GM21447 (cell line): Measurements from ENCODE around the gene HSPG2.

Experiments used
- ATAC-seq: cut with Tn5 transposase; IDR thresholded peaks from one replicate; pipeline ENCODE4 v1.9.1; 2021; ENCODE audit not compliant: unreplicated experiment

HSPG2 gene

DNA sequence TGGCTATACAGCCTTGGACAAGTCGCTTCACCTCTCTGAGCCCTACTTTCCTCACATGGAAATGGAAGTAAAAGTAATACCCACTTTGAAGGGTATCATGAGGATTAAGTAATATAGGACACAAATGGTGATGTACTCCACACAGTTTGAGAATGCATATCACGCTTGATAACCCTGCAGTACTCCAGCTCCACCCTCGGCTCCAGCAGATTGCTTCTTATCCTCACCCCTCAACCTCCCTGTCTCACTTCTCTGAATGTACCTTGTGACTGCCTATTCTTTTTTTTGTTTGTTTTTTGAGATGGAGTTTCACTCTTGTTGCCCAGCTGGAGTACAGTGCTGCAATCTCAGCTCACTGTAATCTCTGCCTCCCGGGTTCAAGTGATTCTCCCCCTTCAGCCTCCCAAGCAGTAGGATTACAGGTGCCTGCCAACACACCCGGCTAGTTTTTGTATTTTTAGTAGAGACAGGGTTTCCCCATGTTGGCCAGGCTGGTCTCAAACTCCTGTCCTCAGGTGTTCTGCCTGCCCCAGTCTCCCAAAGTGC lies 69.6 kb downstream of the HSPG2 start:
- ATAC-seq = no peak

DNA sequence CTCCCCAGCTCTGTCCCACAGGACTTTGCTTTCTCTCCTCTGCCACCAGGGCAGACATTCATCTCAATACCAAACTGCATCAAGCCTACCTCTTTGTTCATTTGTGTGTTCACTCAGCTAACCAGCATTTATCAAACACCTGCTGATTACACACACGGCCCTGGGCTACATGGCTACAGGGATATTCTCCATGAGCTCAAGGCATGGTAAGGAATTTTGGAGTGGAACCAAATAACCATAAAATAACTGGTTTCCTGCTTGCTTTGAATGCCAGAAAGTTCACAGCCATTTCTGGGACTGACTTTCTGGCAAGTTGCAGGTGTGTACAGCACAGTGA lies 70.4 kb downstream of the HSPG2 start:
- ATAC-seq = no peak

DNA sequence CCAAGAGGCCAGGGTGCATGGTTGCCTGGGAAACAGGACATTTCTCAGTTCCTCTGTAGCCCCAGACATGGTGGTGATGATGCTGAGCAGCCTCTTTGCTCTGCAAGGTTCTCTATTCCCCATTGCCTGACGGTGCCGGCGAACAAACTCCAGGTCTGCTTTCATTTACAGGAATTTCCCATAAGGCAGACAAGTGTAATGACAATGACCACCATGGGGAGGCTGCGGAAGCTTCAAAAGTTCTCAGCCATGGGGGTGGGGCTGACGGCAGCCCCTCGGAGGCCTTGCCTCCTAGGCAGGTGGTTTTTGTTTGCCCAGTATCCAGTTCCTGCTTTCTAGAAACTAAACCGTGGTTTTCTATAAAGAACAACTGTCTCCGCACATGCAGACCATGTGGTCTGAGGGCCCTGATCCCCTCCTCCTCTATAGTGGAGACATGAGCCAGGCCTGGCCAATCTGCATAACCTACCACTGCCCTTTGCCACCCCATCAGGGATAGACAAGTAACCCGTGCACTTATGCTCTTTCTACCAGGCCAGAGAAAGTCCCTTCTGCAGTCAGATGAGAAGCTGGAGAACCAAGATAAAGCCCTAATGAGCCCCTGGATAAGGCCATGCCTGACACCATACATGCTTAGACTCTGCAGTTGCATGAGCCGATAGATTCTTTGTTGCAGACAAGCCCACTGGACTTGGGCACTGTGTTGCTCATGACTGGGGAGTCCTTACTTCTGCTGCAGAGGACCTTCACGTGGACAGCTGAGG lies 71.0 kb downstream of the HSPG2 start:
- peak; percentile 79 for ATAC-seq

DNA sequence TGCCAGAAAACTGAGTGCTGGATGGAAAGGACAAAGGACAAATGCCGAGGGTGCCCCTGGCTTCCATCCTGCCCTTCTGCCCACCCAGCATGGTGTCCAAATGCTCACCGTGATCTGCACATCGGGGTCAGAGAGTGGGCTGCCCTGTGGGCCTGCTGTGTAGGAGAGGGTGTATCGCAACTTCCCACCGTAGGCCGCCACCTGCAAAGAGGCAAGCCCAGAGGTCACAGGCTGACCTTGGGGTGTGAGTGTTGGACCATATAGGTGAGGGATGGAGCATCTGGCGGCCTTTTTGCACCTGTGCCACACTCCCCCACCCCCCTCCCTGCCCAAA lies 71.5 kb downstream of the HSPG2 start:
- ATAC-seq = no peak

DNA sequence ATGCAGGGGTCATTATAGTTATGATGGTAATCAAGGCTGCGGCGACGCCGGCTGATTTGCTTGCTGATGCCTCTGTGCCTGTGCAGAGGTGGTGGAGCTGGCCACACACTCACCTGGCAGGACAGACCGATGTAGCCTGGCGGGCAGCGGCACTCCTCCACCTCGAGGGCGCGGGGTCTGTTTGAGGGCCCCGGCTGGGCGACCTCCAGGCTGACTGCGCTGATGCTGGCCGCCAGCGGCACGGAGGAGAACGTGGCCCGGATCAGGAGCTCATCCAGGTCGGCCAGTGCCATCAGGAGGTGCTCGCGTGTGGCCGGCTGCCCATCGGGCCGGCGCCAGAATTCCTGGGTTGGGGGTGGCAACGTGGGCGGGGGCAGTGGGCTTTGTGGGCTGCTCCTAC lies 72.4 kb downstream of the HSPG2 start:
- ATAC-seq = no peak

DNA sequence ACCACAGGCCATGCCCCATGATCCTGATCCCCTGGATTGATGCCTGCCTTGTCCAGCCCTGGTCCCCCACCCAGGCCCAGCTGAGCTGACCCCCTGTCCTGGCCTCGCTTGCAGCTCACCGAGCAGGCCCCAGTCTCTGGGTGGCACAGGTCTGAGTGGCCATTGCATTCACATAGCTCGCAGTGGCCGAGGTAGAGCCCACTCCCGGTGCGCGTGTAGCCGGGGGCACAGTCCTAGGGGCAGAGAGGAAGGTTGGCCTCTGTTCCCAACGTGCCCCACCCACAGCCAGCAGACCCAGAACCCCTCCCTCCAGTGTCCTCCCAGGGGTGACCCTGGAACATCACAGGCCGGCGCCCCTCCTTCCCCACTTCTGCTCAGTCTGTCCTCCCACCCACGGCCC lies 73.1 kb downstream of the HSPG2 start:
- no peak for ATAC-seq

DNA sequence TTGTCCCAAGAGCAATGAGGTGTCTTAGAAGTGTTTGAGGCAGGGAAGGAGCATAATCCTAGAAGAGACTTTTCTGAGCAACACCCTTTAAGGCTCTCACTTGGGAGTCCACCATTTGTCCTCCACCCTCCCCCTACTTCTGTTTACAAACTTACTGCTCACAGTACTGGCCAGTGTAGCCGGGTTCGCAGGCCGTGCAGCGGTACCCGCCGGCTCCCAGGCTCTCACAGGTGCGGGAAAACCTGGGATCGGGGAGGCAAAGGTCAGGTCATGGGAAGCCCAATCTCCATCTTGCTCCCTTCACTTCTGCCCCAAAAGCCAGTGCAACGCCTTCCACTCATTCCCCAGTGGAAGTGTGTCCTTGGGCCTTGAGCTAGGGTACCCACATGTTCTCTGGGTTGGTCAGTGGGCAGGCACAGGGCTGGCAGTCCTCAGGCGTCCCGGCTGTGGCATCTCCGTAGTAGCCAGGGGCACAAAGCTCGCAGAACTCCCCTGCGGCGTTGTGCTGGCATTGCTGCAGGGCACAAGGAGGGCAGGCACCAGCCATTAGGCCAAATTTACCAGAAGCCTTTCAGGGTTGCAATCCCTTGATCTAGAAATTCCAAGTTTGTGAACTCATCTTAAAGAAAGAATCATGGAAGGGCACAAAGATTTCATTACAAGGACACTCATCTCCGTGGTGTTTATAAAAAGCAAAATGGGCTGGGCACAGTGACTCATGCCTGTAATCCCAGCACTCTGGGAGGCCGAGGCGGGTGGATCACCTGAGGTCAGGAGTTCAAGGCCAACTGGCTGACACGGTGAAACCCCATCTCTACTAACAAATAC lies 75.3 kb downstream of the HSPG2 start:
- ATAC-seq = no peak

DNA sequence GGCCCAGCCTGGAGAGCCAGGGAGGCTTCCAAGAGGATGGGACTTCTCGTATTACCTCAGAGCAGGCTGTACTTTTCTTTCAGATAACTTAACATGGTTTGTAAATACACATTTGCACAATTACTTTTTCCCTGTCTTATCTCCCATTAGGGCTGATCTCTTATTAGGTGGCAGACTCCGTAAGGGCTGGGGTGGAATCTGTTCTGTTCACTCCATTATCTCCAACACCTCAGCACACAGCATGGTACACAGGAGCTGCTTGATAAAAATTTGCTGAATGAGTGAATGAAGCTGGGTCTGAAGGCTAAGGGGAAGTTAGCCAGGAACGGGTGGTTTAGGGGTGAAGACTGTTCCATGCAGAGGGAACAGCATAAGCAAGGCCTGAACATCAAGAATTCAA lies 76.1 kb downstream of the HSPG2 start:
- ATAC-seq = no peak

DNA sequence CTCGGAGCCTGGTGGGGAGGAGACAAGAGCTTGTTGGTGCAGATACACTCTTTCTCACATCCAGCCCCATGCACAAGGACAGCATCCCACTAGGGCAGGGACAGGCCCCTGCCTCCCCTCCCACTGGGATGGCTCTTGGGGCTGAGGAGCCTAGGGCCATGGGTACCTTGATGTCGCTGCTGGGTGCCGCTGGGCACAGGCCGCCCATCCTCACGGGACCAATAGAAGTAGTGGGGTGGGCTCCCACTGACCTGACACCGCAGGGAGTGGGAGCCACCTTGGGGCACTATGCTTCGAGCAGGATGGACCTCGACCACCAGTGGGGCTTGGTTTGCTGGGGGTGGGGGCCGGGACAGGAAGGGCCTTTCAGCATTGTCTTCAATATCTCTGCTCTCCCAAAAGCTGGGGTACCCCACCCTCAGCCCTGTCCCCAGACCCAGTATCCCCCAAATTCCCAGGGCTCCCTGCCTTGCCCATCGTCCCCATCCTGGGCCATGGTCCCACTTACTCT lies 77.4 kb downstream of the HSPG2 start:
- ATAC-seq = no peak

DNA sequence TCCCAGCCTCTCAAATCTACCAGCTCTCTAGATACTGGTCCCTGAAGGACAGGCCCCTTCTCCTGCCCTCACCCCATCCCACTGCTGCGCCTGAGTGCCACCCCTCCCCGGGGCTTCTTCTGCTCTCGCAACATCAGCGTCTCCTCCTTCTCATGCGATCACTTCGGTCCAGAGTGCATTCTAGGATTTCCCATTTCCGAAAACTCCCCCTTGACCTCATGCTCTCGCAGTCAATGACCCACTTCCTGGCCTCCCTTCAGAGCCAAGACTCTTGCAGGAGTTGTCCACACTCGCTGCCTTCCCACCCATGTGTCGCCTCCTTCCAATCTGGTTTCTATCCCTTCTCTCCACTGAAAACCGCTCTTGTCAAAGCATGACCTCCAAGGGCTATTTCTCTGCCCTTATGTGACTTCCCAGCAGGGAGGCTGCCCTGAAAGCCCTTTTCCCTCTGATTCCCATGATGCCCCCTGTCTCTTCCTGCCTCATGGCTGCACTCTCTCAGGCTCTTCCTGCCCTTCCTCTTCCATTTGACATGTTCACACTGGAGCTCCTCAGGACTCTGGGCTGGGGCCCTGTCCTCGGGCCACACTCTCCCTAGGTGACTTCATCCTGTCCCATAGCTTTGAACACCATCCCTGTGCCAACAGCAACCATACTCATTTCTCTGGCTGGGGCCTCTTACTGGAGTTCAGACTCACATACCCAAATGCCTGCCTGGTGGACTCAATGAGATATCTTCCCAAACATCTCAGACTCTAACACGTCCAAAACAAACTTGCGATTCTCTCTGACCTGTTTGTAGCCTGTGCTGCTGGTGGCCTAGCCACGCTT lies 79.1 kb downstream of the HSPG2 start:
- no peak for ATAC-seq

DNA sequence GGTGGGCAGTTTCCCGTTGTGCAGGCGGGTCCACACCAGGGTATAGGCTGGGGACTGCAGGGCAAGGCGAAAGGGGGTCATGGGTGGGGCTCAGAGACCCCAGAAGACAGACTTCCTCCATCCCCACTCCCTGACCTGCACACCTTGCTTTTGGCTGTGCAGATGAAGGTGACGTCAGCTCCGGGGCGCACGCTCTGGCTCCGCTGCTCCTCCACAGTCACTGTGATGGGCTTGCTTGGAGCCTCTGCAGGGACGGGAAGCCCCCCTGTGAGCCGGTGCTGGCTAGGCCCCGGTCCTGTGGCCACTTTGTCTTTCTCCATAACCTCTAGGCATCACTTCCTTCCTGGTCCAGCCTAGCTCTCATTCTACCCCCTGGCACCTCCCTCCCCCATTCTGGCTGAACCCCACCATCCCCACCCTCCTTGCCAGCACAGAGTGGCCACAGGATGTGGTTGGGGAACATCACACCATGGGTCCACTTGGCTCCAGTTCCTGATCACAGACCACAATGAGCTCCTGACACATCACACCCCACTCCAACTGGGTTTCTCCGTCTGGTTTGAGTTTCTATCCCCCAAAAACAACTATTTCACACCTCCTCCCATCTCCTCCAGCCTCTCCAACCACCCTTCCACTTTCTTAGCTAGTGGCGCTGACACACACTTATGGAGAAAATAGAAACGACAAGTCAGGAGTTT lies 79.8 kb downstream of the HSPG2 start:
- ATAC-seq = no peak

DNA sequence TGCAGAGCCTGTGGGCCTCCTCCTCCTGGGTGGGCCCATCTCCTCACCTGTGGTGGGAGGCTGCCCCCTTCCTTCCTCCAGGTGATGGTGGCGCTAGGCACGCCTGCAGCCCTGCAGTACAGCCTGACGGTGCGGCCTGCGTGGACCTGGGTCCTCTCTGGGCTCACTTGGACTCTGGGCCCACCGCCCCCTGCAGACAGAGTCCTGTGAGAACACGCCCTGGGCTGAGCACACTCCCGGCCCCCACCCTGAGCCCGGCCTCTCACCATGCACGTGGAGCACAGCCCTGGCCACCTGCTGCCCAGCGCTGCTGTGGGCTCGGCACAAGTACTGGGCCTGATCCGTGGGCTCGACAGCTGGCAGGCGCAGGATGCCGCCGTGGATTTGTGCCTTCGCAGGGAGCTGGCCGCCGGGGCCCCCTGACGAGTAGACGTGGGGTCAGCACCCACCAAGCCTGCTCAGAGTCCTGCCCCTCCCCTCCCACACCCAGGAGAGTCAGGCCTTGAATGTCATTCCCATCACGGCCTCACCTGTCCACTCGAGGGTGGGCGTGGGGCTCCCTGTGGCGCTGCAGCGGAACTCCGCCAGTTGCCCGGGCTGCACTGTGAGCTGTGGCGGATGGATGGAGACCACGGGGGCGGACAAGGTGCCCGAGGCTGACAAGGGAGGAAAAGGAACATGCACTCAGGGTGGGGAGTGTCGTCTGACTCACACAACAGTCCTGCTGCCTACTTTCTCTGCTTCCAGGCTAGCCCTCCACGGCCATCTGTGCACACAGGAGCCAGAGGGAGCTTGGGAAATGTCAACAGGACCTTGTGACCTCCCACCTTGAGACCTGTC lies 81.6 kb downstream of the HSPG2 start:
- ATAC-seq = no peak

DNA sequence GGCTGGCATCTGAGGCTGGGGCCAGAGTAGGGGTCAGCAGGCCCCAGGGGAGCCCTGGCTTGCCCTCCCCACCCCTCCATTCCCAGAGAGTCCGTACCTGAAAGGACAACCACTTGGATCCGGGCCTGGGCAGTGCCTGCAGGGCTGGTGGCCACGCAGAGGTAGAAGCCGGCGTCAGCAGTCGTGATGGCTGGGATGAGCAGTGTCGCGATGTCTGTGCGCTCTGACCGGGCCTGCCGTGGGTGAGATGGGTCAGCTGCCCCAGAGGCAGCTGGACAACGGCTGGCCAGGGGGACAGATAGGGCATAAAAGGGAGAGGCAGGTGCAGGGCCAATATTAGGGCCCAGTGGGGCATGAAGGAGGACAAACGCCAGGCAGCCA lies 82.4 kb downstream of the HSPG2 start:
- ATAC-seq = no peak

DNA sequence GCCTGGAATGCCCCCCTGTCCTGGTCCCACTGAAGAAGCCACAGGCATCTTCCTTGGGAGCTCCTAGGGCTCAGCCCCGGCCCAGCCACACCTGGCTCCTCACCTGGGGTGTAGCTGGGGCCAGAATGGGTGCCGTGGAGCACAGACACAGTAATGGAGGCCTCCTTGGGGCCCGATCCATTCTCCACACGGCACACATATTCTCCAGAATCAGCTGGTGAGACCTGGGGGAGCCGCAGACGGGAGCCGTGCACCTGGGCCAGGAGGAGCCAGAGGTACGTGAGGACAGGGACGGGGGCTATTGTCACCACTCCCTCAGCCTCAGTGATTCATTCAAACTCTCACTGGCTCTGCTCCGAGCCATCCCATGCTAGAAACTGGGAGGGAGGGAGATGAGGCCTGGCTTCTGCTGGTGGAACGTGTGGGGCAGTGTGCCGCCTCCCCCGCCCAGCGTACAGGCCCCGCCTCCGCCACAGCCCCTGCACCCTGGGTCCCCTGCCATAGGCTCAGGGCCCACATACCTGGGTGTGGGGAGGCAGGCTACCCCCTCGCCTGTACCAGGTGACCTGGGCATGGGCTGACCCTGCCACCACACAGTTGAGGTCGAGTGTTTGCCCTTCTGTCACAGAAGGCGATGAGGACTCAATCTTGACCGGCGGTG lies 82.9 kb downstream of the HSPG2 start:
- ATAC-seq = no peak

DNA sequence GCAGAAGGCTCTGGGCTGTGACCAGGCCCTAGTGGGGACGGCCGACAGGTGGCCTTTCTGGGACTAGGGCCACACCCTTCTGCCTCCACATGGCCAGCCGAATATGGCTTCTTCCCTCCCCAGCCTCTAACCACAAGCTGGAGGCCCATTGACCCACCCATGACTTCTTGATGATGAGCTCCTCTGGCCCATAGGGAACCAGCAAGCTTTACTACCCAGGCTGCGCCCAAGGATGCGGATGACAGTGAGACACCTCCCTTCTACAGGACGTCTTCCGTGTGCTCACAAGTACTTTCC lies 84.0 kb downstream of the HSPG2 start:
- ATAC-seq = no peak

DNA sequence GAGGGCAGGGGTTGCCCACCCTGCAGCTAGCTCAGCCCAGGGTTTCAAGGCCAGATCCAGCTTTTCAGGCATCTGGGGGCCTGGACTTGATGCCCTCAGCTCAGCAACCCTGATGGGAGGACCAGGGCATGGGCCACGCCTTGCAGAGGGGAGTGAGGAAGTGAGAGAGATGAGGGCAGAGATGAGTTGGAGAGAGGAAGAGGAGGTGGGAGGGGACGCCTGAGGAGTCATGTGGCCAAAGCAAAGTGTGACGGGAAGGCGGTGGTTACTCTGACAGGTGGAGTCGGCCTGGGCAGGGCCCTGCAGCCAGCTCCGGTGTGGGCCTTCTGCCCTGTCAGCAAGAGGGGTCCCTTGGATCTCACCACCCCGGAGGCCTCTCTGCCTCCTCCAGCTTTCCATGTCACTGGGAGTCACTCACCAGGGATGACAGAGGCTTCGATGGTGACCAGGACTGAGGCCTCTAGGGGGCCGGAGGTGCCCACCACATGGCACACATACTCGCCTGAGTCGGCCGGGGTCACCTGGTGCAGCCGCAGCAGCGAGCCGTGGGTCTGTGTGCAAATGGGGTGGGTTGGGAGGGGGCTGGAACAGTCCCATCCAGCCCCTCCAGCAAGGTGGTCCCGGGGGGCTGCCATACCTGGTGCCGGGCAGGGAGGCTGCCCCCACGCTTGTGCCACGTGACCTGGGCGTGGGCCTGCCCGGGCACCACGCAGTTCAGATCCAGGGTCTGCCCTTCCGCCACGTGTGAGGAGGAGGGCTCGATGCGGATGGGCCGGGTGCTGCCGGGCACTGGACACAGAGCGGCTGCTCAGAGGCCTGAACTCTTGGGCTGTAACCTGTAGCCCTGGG lies 84.6 kb downstream of the HSPG2 start:
- ATAC-seq = peak; percentile 72

DNA sequence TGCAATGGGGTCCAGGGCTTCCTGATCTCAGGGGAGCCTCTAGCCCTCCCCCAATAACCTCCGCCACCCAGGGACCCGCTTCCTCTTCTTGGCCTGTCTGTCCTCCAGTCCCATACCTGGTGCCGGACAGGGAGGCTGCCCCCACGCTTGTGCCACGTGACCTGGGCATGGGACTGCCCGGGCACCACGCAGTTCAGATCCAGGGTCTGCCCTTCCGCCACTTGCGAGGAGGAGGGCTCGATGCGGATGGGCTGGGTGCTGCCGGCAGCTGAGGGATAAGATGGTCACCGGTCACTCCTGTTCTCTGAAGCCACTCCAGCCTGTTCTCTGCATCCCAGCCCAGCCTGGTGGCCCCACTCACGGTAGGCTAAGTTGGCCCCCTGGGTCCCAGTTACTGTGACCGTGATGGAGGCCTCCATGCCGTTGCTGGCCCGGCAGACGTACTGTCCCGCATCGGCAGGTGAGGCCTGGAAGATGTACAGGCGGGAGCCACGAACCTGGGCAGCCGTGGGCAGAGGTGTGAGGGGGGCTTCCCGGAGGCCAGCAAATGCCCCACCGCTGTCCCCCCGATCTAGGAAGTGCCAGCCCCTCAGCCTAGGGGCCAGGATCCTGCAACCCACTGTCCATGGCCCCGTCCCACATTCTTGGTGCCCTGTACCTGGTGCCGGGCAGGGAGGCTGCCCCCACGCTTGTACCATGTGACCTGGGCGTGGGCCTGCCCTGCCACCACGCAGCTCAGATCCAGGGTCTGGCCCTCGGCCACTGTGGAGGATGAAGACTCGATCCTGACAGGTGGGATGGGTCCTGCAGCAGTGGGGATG lies 85.5 kb downstream of the HSPG2 start:
- no peak for ATAC-seq
